H9 (cell line): ENCODE measurements around the gene PHACTR1. TPM values are rescaled to one million over a fixed set of nuclear protein-coding genes. Genes with fewer than 3 reads are reported as not detected.

ENCODE experiments used
- DNase-seq: peaks from one replicate; pipeline ENCODE4 v3.0.0-alpha.2; 2017
- H2AFZ ChIP-seq: one replicate; pipeline ENCODE4 v1.6.1; 2013; ENCODE audit warnings: mild to moderate bottlenecking, low read length, control low read depth, moderate library complexity
- H2AK5ac ChIP-seq: 2 replicates; pipeline ENCODE4 v1.6.1; 2013; ENCODE audit warnings: low read length, control low read depth, mixed read lengths; ENCODE audit not compliant: insufficient read length
- H2BK120ac ChIP-seq: one replicate; pipeline ENCODE4 v1.6.1; 2013; ENCODE audit warnings: low read depth, mild to moderate bottlenecking, low read length, control low read depth, inconsistent platforms; ENCODE audit not compliant: poor library complexity, severe bottlenecking
- H2BK12ac ChIP-seq: 2 replicates; pipeline ENCODE4 v1.6.1; 2013; ENCODE audit warnings: low read length, control low read depth, mixed read lengths, low read depth; ENCODE audit not compliant: insufficient read length
- H2BK15ac ChIP-seq: 2 replicates; pipeline ENCODE4 v1.6.1; 2013; ENCODE audit warnings: low read depth, low read length, control low read depth
- H2BK20ac ChIP-seq: one replicate; pipeline ENCODE4 v1.6.1; 2013; ENCODE audit warnings: low read depth, mild to moderate bottlenecking, low read length, control low read depth, inconsistent platforms; ENCODE audit not compliant: poor library complexity, severe bottlenecking
- H2BK5ac ChIP-seq: 2 replicates; pipeline ENCODE4 v1.6.1; 2013; ENCODE audit warnings: low read length, control low read depth, mixed read lengths; ENCODE audit not compliant: insufficient read length
- H3K14ac ChIP-seq: 2 replicates; pipeline ENCODE4 v1.6.1; 2013; ENCODE audit warnings: low read length, control low read depth; ENCODE audit not compliant: insufficient read depth
- H3K18ac ChIP-seq: 2 replicates; pipeline ENCODE4 v1.6.1; 2013; ENCODE audit warnings: low read depth, mild to moderate bottlenecking, mixed read lengths, low read length, control low read depth; ENCODE audit not compliant: insufficient read length
- H3K23ac ChIP-seq: 2 replicates; pipeline ENCODE4 v1.6.1; 2013; ENCODE audit warnings: low read length, control low read depth, mixed read lengths, low read depth; ENCODE audit not compliant: insufficient read length
- H3K23me2 ChIP-seq: 2 replicates; pipeline ENCODE4 v1.6.1; 2013; ENCODE audit warnings: low read depth, mild to moderate bottlenecking, mixed read lengths, low read length, control low read depth; ENCODE audit not compliant: insufficient read length, poor library complexity, severe bottlenecking
- H3K27ac ChIP-seq: 2 replicates; pipeline ENCODE4 v1.5.1; 2013; ENCODE audit warnings: low read length, control low read depth, mixed read lengths, low read depth; ENCODE audit not compliant: insufficient read length
- H3K27me3 ChIP-seq: 2 replicates; pipeline ENCODE4 v1.6.1; 2013; ENCODE audit warnings: low read length, control low read depth, inconsistent platforms; ENCODE audit not compliant: insufficient read depth
- H3K4ac ChIP-seq: 2 replicates; pipeline ENCODE4 v1.6.1; 2013; ENCODE audit warnings: low read depth, mild to moderate bottlenecking, control low read depth, inconsistent platforms, low read length, moderate library complexity
- H3K4me1 ChIP-seq: 2 replicates; pipeline ENCODE4 v1.6.1; 2013; ENCODE audit warnings: low read length, control low read depth, inconsistent platforms; ENCODE audit not compliant: insufficient read depth
- H3K4me2 ChIP-seq: 2 replicates; pipeline ENCODE4 v1.6.1; 2013; ENCODE audit warnings: low read length, control low read depth, mixed read lengths; ENCODE audit not compliant: insufficient read length, insufficient read depth
- H3K56ac ChIP-seq: 2 replicates; pipeline ENCODE4 v1.6.1; 2013; ENCODE audit warnings: low read depth, mild to moderate bottlenecking, mixed read lengths, low read length, control low read depth; ENCODE audit not compliant: insufficient read length
- H3K79me1 ChIP-seq: 2 replicates; pipeline ENCODE4 v1.6.1; 2013; ENCODE audit warnings: low read depth, mild to moderate bottlenecking, moderate library complexity, low read length, control low read depth, inconsistent platforms; ENCODE audit not compliant: insufficient read depth, poor library complexity, severe bottlenecking
- H3K79me2 ChIP-seq: 2 replicates; pipeline ENCODE4 v1.6.1; 2013; ENCODE audit warnings: low read length, control low read depth, inconsistent platforms; ENCODE audit not compliant: insufficient read depth
- H3K9ac ChIP-seq: 2 replicates; pipeline ENCODE4 v1.6.1; 2013; ENCODE audit warnings: low read length, control low read depth, mixed read lengths; ENCODE audit not compliant: insufficient read length; ENCODE audit errors: extremely low read depth
- H3K9me3 ChIP-seq: one replicate; pipeline ENCODE4 v1.6.1; 2013; ENCODE audit warnings: low read depth, low read length, inconsistent platforms; ENCODE audit not compliant: control insufficient read depth
- H3T11ph ChIP-seq: one replicate; pipeline ENCODE4 v1.6.1; 2013; ENCODE audit warnings: mild to moderate bottlenecking, low read length, control low read depth, inconsistent platforms
- H4K20me1 ChIP-seq: one replicate; pipeline ENCODE4 v1.6.1; 2013; ENCODE audit not compliant: control insufficient read depth, insufficient read length, insufficient read depth
- H4K5ac ChIP-seq: 2 replicates; pipeline ENCODE4 v1.6.1; 2013; ENCODE audit warnings: low read depth, mild to moderate bottlenecking, mixed read lengths, low read length, control low read depth; ENCODE audit not compliant: insufficient read length
- H4K8ac ChIP-seq: replicated peaks from 2 replicates; pipeline ENCODE4 v1.6.1; 2013; ENCODE audit warnings: low read length, control low read depth, mixed read lengths, low read depth; ENCODE audit not compliant: insufficient read length
- H4K91ac ChIP-seq: 2 replicates; pipeline ENCODE4 v1.6.1; 2013; ENCODE audit warnings: low read depth, mild to moderate bottlenecking, moderate library complexity, mixed read lengths, low read length, control low read depth; ENCODE audit not compliant: insufficient read length
- H3K27ac Mint-ChIP-seq, 3 experiments: 2 replicates in 2 of 3; 3 replicates in 1 of 3; pipeline ENCODE4 v1.8.0; 2020 to 2021; ENCODE audit warnings: mixed read lengths in 3 of 3, mild to moderate bottlenecking in 1 of 3, moderate library complexity in 1 of 3
- H3K27me3 Mint-ChIP-seq: 2 replicates; pipeline ENCODE4 v1.8.0; 2021; ENCODE audit warnings: low read depth, mild to moderate bottlenecking, moderate library complexity, mixed read lengths
- H3K36me3 Mint-ChIP-seq, 3 experiments: 2 replicates in 2 of 3; 3 replicates in 1 of 3; pipeline ENCODE4 v1.8.0; 2020 to 2021; ENCODE audit warnings: low read depth in 3 of 3, mixed read lengths in 3 of 3; ENCODE audit not compliant: insufficient read depth in 1 of 3
- H3K4me1 Mint-ChIP-seq, 2 experiments: 2 replicates each; pipeline ENCODE4 v1.8.0; 2020; ENCODE audit warnings: mixed read lengths in 2 of 2
- H3K4me3 Mint-ChIP-seq, 2 experiments: 2 replicates in 1 of 2; 3 replicates in 1 of 2; pipeline ENCODE4 v1.8.0; 2020 to 2021; ENCODE audit warnings: mild to moderate bottlenecking in 2 of 2, mixed read lengths in 2 of 2, moderate library complexity in 1 of 2
- H3K9me3 Mint-ChIP-seq, 2 experiments: 2 replicates in 1 of 2; 3 replicates in 1 of 2; pipeline ENCODE4 v1.8.0; 2020; ENCODE audit warnings: mild to moderate bottlenecking in 2 of 2, mixed read lengths in 2 of 2, moderate library complexity in 1 of 2
- CTCF ChIP-seq: fragments of 200-600 bp; sonication (generic); conservative IDR thresholded peaks from 3 replicates; pipeline ENCODE4 v1.8.0; 2021; ENCODE audit warnings: antibody characterized with exemption, mild to moderate bottlenecking
- WGBS: extraction: QIAGEN DNeasy Blood & Tissue Kit; methylation state at CpG from one replicate; pipeline ENCODE4 v1.1.7; 2013; ENCODE audit warnings: missing lambda C conversion rate, low lambda C conversion rate, mixed read lengths; ENCODE audit not compliant: insufficient read length; ENCODE audit errors: extremely low coverage; 5-methylcytosine and 5-hydroxymethylcytosine counted together
- total RNA-seq: library from RNA; stranded (reverse); gene quantifications from 2 replicates; pipeline ENCODE4 v1.2.1, GENCODE V29; 2021

The PHACTR1 gene
- total RNA-seq, 1 experiment from 2014 or later, result 15.9 TPM

GRCh38 chr6:13212096-13212495, 495.5 kb downstream of the PHACTR1 start:
- no peak overlapping the region for H4K5ac ChIP-seq
- H3K23ac ChIP-seq, result no peak overlapping the region
- no peaks in the 10 kb centered on the region for H4K20me1 ChIP-seq
- no peak overlapping the region for H2BK12ac ChIP-seq
- WGBS, result no CpG with 5 or more reads among the region's 1 CpG
- no peak overlapping the region for H2AK5ac ChIP-seq
- Mint-ChIP-seq H3K4me3 (no peak overlapping the region), H3K27ac (no peak overlapping the region), H3K36me3 (no peaks in the 10 kb centered on the region), H3K9me3 (no peaks in the 10 kb centered on the region; a peak in 1 of 5 replicates), H3K4me1 (0 out of 4 replicates have a peak, but pooled peaks cover 0 to 2% of the 10 kb centered on the region in 2 experiments), H3K27me3 (peaks cover 2% of the 10 kb centered on the region; the same call in 1 of the 2 replicates)
- no peak overlapping the region for H4K91ac ChIP-seq
- H3K79me1 ChIP-seq, result no peaks in the 10 kb centered on the region
- H3K4ac ChIP-seq, result no peak overlapping the region
- no peak overlapping the region for H2BK20ac ChIP-seq
- H2BK5ac ChIP-seq, result no peak overlapping the region
- H2BK15ac ChIP-seq, result no peak overlapping the region
- no peak overlapping the region for H3K27ac ChIP-seq
- no peak overlapping the region for H3K56ac ChIP-seq
- no peak overlapping the region for H2BK120ac ChIP-seq
- no peak overlapping the region for H4K8ac ChIP-seq
- no peak overlapping the region for H3K4me2 ChIP-seq
- H3K9me3 ChIP-seq, result no peaks in the 10 kb centered on the region
- no peak overlapping the region for H3K9ac ChIP-seq
- DNase-seq, result no peak
- H3K18ac ChIP-seq, result no peak overlapping the region
- no peak overlapping the region for H2AFZ ChIP-seq
- TF ChIP-seq CTCF, result no peak
- no peaks in the 10 kb centered on the region for H3K4me1 ChIP-seq
- no peaks in the 10 kb centered on the region for H3K79me2 ChIP-seq
- no peaks in the 10 kb centered on the region for H3K27me3 ChIP-seq
- H3T11ph ChIP-seq, result no peak overlapping the region
- no peaks in the 10 kb centered on the region for H3K23me2 ChIP-seq
- H3K14ac ChIP-seq, result no peak overlapping the region
